ENCODE data around the gene SNX13. TPM values are rescaled to one million over a fixed set of nuclear protein-coding genes. Genes with fewer than 3 reads are reported as not detected.

Gene SNX13
- total RNA-seq, 1 donor: 59.7 TPM

GRCh38 chr7:17863095-17863808 is 77.0 kb downstream of the SNX13 start:
- DNase-seq (ENCODE audit: insufficient read length, low spot score, missing footprints): no peak

DNA sequence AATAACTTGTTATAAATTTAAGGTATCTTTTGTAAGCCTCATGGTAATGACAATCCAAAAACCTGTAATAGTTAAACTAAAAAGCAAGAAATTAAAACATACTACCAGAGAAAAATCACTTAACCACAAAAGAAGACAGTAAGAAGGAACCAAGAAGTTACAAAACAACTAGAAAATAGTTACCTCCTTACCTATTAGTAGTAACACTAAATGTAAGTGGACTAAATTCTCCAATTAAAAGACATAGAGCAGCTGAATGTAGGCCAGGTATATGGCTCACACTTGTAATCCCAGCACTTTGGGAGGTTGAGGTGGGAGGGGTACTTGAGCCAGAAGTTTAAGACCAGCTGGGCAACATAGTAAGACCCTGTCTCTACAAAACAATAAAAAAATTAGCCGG is 84.0 kb downstream of the SNX13 start:
- no peaks in the 10 kb centered on the region for H3K9me3 ChIP-seq (ENCODE audit: low read depth, low read length)
- no peak overlapping the region for H3K27ac ChIP-seq (ENCODE audit: low read depth, low read length)
- no peaks in the 10 kb centered on the region for H3K27me3 ChIP-seq (ENCODE audit: insufficient read depth, low read length)
- H4K20me1 ChIP-seq (ENCODE audit: insufficient read depth, low read length): no peaks in the 10 kb centered on the region
- H3K36me3 ChIP-seq (ENCODE audit: insufficient read depth, low read length): peaks cover 2% of the 10 kb centered on the region
- no peak overlapping the region for H3K4me3 ChIP-seq (ENCODE audit: insufficient read depth, low read length)
- H3K4me2 ChIP-seq (ENCODE audit: insufficient read depth, low read length): no peak overlapping the region
- no peaks in the 10 kb centered on the region for H3K4me1 ChIP-seq (ENCODE audit: insufficient read depth, low read length)
- DNase-seq (ENCODE audit: insufficient read length, low spot score, missing footprints): no peak
- H2AFZ ChIP-seq (ENCODE audit: low read length): no peak overlapping the region
- no peaks in the 10 kb centered on the region for H3K79me2 ChIP-seq (ENCODE audit: insufficient read depth, low read length)
- TF ChIP-seq CTCF (IDR thresholded peaks at IDR 0.05; ENCODE audit: extremely low read depth, low read depth, low read length): no peak

More at GRCh38 chr7:17863095-17863808, 77.0 kb downstream of the SNX13 start:
- Histone ChIP-seq H3K27ac (ENCODE audit: low read depth, low read length) (no peak overlapping the region), H3K36me3 (ENCODE audit: insufficient read depth, low read length) (peaks cover 5% of the 10 kb centered on the region), H3K27me3 (ENCODE audit: insufficient read depth, low read length) (no peaks in the 10 kb centered on the region), H3K4me2 (ENCODE audit: insufficient read depth, low read length) (no peak overlapping the region), H4K20me1 (ENCODE audit: insufficient read depth, low read length) (no peaks in the 10 kb centered on the region), H3K79me2 (ENCODE audit: insufficient read depth, low read length) (no peaks in the 10 kb centered on the region), H3K4me3 (ENCODE audit: insufficient read depth, low read length) (no peak overlapping the region), H3K4me1 (ENCODE audit: insufficient read depth, low read length) (no peaks in the 10 kb centered on the region), H2AFZ (ENCODE audit: low read length) (no peak overlapping the region), H3K9me3 (ENCODE audit: low read depth, low read length) (no peaks in the 10 kb centered on the region)
- TF ChIP-seq CTCF (IDR thresholded peaks at IDR 0.05; ENCODE audit: extremely low read depth, low read depth, low read length): no peak

GRCh38 chr7:17855202-17855601 is 85.1 kb downstream of the SNX13 start:
- Histone ChIP-seq H3K27me3 (ENCODE audit: insufficient read depth, low read length) (no peaks in the 10 kb centered on the region), H3K4me2 (ENCODE audit: insufficient read depth, low read length) (no peak overlapping the region), H3K79me2 (ENCODE audit: insufficient read depth, low read length) (no peaks in the 10 kb centered on the region), H2AFZ (ENCODE audit: low read length) (no peak overlapping the region), H3K9me3 (ENCODE audit: low read depth, low read length) (no peaks in the 10 kb centered on the region), H3K4me1 (ENCODE audit: insufficient read depth, low read length) (peaks cover 1% of the 10 kb centered on the region), H3K27ac (ENCODE audit: low read depth, low read length) (no peak overlapping the region), H3K4me3 (ENCODE audit: insufficient read depth, low read length) (no peak overlapping the region), H4K20me1 (ENCODE audit: insufficient read depth, low read length) (no peaks in the 10 kb centered on the region), H3K36me3 (ENCODE audit: insufficient read depth, low read length) (peaks cover 2% of the 10 kb centered on the region)
- no peak for TF ChIP-seq CTCF (IDR thresholded peaks at IDR 0.05; ENCODE audit: extremely low read depth, low read depth, low read length)
- DNase-seq (ENCODE audit: insufficient read length, low spot score, missing footprints): no peak

- H3K27ac ChIP-seq (ENCODE audit: low read depth, low read length): no peak overlapping the region
- no peaks in the 10 kb centered on the region for H3K9me3 ChIP-seq (ENCODE audit: low read depth, low read length)
- H3K36me3 ChIP-seq (ENCODE audit: insufficient read depth, low read length): peaks cover 2% of the 10 kb centered on the region
- H3K27me3 ChIP-seq (ENCODE audit: insufficient read depth, low read length): no peaks in the 10 kb centered on the region
- no peak for TF ChIP-seq CTCF (IDR thresholded peaks at IDR 0.05; ENCODE audit: extremely low read depth, low read depth, low read length)
- no peaks in the 10 kb centered on the region for H3K79me2 ChIP-seq (ENCODE audit: insufficient read depth, low read length)
- peaks cover 9% of the 10 kb centered on the region for H3K4me1 ChIP-seq (ENCODE audit: insufficient read depth, low read length)
- DNase-seq (ENCODE audit: insufficient read length, low spot score, missing footprints): no peak
- no peak overlapping the region for H2AFZ ChIP-seq (ENCODE audit: low read length)
- H3K4me2 ChIP-seq (ENCODE audit: insufficient read depth, low read length): no peak overlapping the region
- no peaks in the 10 kb centered on the region for H4K20me1 ChIP-seq (ENCODE audit: insufficient read depth, low read length)
- H3K4me3 ChIP-seq (ENCODE audit: insufficient read depth, low read length): no peak overlapping the region
Measured at GRCh38 chr7:17854261-17855047, 85.8 kb downstream of the SNX13 start.

Measured in osteoblast (primary cell).